Adipose tissue (tissue), 3 donors: ENCODE data around the gene CZIB. TPM values are rescaled to one million over a fixed set of nuclear protein-coding genes. Genes with fewer than 3 reads are reported as not detected.
"Not testable (repeated sequence)": the region's sequence is repeated elsewhere in the genome, so short reads cannot be mapped to it uniquely, and the experiment has no call there.

Experiments used
- H3K27ac ChIP-seq: one replicate; pipeline ENCODE4 v1.5.1; 2013; ENCODE audit warnings: low read depth, low read length
- WGBS, 3 donors: extraction: QIAGEN DNeasy Blood & Tissue Kit; methylation state at CpG; one replicate each; pipeline ENCODE4 v1.1.7; 2013; 5-methylcytosine and 5-hydroxymethylcytosine counted together
- polyA plus RNA-seq, 3 donors: library from polyadenylated mRNA; stranded (reverse); fragments of 200-250 nt; gene quantifications; one replicate each; pipeline ENCODE4 v1.2.3, GENCODE V29; 2013
- donor health status: healthy with polysubstance abuse.
- donor health status: Bipolar disorder and iron deficiency.
- donor health status: healthy.

Gene CZIB
- polyA plus RNA-seq, 3 donors: 30.1 to 118 (median 74.5) TPM

DNA sequence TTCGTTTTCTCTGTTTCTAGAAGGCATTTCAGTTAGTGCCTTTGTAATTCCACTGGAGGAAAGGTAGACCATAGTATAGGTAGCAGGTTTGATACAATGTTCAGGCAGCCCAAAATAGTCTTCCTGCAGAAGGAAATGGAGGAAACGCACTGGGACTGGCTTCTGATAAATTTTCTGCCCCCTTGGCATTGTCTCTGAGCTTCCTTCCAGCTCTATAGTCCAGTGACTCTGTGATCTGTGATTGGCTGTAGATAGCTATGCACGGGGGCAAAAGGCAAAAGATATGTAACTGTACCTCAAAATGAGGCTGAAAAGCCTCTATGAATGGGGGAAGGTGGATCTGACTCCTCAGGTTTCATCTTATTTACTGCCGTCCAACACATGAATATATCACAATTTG lies 23.7 kb upstream of the CZIB start:
- 46 to 62% (median 49%) methylated on average over 4 of the region's 4 CpGs for WGBS, 3 donors
- no peak overlapping the region for H3K27ac ChIP-seq

GRCh38 chr1:53242381-53242780 lies 21.9 kb upstream of the CZIB start:
- no peak overlapping the region for H3K27ac ChIP-seq
- WGBS, 3 donors: 68 to 78% (median 73%) methylated on average over 4 of the region's 4 CpGs

GRCh38 chr1:53241828-53242227 lies 21.4 kb upstream of the CZIB start:
- H3K27ac ChIP-seq: no peak overlapping the region
- WGBS, 3 donors: 80 to 93% (median 93%) methylated on average over 2 of the region's 2 CpGs

GRCh38 chr1:53238197-53239155 lies 18.0 kb upstream of the CZIB start, which contains the start of gene MAGOH:
Gene MAGOH (minus strand): TSS chr1:53238518. CDS start chr1:53238448, 70 bp downstream.
- 4 to 8% (median 4%) methylated on average over 64 of the region's 64 CpGs for WGBS, 3 donors
- no peak within 1 kb of the TSS for H3K27ac ChIP-seq

- no peak overlapping the region for H3K27ac ChIP-seq
- WGBS, 3 donors: 13 to 39% (median 29%) methylated on average over 6 to 8 of the region's 8 CpGs
Measured at GRCh38 chr1:53237638-53238037, 17.2 kb upstream of the CZIB start.

DNA sequence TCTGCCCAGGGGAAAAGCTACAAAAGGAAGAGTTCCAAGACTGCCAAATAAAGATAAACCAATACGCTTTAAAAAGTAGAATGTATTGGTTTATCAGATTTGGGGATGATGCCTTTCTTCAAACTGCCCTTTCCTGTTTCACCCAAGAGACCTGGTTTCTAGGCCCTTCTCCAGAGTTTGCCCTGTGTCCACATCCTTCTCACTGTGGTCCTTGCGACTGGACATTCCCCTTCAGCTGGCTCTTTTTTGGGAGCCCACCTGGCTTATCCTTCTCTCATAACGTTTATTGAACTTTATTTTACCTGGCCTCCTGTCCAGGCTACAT lies 490 bp upstream of the CZIB start:
- WGBS, 3 donors: 30 to 48% (median 44%) methylated on average over 3 of the region's 3 CpGs
- no peak overlapping the region for H3K27ac ChIP-seq

- 16 to 31% (median 23%) methylated on average over 8 of the region's 8 CpGs for WGBS, 3 donors
- no peak overlapping the region for H3K27ac ChIP-seq
Measured at GRCh38 chr1:53219711-53220110, 723 bp downstream of the CZIB start.

- no peak overlapping the region for H3K27ac ChIP-seq
- 70 to 95% (median 93%) methylated on average over 7 of the region's 7 CpGs for WGBS, 3 donors
Measured at GRCh38 chr1:53218201-53218600, 2.2 kb downstream of the CZIB start.

GRCh38 chr1:53214376-53214940 lies 6.0 kb downstream of the CZIB start:
- 81 to 92% (median 88%) methylated on average over 5 of the region's 5 CpGs for WGBS, 3 donors
- no peak overlapping the region for H3K27ac ChIP-seq

- WGBS, 3 donors: 97 to 99% (median 97%) methylated on average over 11 of the region's 11 CpGs
- H3K27ac ChIP-seq: no peak overlapping the region
Measured at GRCh38 chr1:53210954-53211353, 9.5 kb downstream of the CZIB start.

DNA sequence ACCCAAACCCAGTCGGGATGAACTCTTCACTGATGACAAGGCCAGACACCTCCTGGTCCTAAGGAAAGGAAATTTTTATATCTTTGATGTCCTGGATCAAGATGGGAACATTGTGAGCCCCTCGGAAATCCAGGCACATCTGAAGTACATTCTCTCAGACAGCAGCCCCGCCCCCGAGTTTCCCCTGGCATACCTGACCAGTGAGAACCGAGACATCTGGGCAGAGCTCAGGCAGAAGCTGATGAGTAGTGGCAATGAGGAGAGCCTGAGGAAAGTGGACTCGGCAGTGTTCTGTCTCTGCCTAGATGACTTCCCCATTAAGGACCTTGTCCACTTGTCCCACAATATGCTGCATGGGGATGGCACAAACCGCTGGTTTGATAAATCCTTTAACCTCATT lies 10.1 kb downstream of the CZIB start:
- H3K27ac ChIP-seq: no peak overlapping the region
- 66 to 95% (median 92%) methylated on average over 7 of the region's 7 CpGs for WGBS, 3 donors

DNA sequence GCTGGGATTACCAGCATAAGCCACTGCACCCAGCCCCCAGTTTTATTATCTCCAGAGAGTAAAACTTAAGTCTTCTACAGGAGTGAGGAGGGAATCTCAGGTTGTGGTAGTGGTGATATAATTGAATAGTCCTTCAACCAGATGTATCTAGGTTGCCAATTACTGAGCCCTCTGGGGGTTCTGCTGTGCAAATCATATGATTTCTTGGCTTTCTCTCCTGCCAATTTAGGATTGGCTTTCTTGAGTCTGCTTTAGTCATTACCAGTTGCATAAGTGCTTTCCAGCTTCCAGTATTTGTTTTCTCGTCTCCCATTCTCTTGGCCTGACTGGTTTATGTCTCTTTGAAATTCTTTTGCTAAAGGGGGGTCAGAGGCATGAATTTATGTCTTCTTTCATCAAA lies 12.7 kb downstream of the CZIB start:
- H3K27ac ChIP-seq: no peak overlapping the region
- WGBS, 3 donors: 55 to 93% (median 62%) methylated on average over 1 of the region's 1 CpG

- WGBS, 3 donors: 100% methylated on average over 1 of the region's 1 CpG
- H3K27ac ChIP-seq: no peak overlapping the region
Measured at GRCh38 chr1:53206735-53207379, 13.6 kb downstream of the CZIB start.

DNA sequence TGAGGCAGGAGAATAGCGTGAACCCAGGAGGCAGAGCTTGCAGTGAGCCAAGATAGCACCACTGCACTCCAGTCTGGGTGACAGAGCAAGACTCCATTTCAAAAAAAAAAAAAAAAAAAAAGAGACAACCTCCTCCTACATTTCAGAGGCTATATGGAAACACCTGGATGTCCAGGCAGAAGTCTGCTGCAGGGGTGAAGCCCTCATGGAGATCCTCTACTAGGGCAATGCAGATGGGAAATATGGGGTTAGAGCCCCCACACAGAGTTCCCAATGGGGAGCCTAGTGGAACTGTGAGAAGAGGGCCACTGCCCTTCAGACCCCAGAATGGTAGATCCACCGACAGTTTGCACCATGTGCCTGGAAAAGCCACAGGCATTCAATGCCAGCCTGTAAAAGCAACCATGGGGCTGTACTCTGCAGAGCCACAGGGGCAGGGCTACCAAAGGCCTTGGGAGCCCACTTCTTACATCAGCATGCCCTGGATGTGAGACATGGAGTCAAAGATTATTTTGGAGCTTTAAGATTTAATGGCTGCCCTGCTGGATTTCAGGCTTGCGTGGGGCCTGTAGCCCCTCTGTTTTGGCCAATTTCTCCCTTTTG lies 14.2 kb downstream of the CZIB start:
- not testable (repeated sequence) for H3K27ac ChIP-seq
- WGBS, 3 donors: 99 to 100% (median 100%) methylated on average over 3 of the region's 3 CpGs

GRCh38 chr1:53205496-53205895 lies 14.9 kb downstream of the CZIB start:
- WGBS, 3 donors: 89 to 100% (median 95%) methylated on average over 1 of the region's 1 CpG

DNA sequence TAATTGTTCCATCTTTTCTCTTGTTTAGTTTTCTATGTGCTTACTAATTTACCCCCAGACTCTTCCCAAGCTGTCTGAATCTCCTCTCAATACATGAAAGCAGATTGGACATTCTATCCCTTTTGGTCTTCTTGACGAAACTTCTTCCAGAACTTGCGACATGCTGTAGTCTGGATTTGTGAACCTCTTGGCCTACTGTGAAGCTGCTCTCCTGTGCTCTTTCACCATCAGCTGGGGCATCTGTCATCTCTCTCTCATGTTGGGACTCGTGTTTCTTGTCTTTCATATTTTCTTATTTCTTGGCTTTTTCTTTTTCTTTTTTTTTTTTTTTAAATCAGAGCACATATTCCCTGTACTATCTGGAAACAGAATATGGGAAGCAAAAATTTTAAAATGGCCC lies 17.0 kb downstream of the CZIB start:
- WGBS, 3 donors: 87 to 92% (median 87%) methylated on average over 3 of the region's 3 CpGs

More at GRCh38 chr1:53205496-53205895, 14.9 kb downstream of the CZIB start:
- not testable (repeated sequence) for H3K27ac ChIP-seq

DNA sequence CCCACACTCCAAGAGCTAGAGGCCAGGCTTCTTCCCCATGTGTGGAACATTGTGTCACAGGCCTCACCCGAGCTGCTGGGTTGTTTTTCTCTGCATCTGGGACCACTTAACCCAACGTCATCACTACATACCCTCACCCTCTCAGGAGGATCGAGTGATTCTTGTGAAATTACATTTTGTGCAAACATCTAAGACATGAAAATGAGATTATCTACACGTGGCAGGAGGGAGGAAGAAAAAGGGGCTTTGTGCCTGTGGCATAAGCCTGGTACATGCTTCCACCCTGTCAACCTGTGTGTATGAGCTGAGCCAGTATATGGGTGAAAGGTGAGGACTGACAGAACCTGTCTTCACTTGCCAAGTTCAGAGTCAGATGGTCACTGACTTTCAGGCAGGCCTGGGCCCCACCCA lies 22.2 kb downstream of the CZIB start:
- WGBS, 3 donors: 38 to 41% (median 40%) methylated on average over 4 of the region's 4 CpGs
- H3K27ac ChIP-seq: no peak overlapping the region

More for the DNA sequence above, 17.0 kb downstream of the CZIB start:
- no peak overlapping the region for H3K27ac ChIP-seq

DNA sequence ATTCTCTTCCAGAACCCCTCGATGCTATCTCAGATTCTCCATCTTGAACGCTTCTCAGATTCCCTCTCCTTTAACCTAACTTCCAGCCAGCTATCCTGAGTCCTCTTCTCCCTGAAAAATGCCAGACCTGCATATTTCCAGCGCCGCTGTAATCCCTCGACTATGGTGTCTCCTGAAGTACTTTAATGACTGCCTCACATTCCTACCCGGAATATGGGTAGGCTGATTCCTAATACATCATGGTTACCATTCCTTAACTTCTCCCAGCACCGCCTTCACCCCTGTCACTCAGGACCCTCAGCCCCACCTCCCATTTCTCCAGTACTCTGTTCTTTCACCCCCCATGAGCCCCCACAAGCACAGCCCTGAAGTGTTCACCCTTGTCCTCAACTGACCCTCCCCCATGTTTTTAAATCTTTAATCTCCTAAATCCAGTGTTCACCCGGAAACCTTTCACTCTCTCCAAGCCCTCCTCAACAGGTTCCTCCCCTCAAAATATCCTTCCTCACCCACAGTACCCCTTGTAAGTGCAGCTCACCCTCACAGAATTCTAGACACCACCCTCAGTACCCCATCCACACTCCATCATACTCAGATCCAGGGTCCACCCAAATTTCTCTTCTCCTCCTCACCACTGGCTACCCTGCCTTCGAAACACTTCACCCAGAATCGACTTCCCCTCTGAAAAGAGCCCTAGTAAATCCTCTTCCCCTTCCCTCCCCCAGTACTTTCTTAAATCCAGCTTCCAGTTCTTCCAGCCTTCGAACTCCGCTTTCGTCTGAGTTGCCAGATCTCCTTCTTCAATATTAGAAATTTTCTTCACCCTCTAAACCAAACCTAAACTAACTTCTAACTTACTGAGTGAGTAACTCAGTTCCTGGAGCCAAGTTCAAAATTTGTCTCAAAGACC lies 22.9 kb downstream of the CZIB start:
- 25 to 32% (median 28%) methylated on average over 13 of the region's 13 CpGs for WGBS, 3 donors
- H3K27ac ChIP-seq: peak overlapping the region; percentile 100
